GM23248 (cell line): ENCODE measurements around the gene SLC25A45. TPM values are rescaled to one million over a fixed set of nuclear protein-coding genes. Genes with fewer than 3 reads are reported as not detected.

Experiments
- DNase-seq: peaks from one replicate; pipeline ENCODE4 v3.0.0-alpha.2; 2015
- H2AFZ ChIP-seq: fragments of 200-600 bp; sonication (generic); 2 replicates; pipeline ENCODE4 v1.6.1; 2016; ENCODE audit warnings: antibody characterized with exemption
- H3F3A ChIP-seq: fragments of 200-600 bp; sonication (generic); 2 replicates; pipeline ENCODE4 v1.6.1; 2016; ENCODE audit warnings: mild to moderate bottlenecking, antibody characterized with exemption, mixed run types; ENCODE audit not compliant: insufficient read depth
- H3K27ac ChIP-seq: fragments of 200-600 bp; sonication (generic); 2 replicates; pipeline ENCODE4 v1.5.1; 2016; ENCODE audit warnings: mild to moderate bottlenecking
- H3K27me3 ChIP-seq: fragments of 200-600 bp; sonication (generic); replicated peaks from 2 replicates; pipeline ENCODE4 v1.6.1; 2016; ENCODE audit warnings: mild to moderate bottlenecking; ENCODE audit not compliant: insufficient read depth
- H3K36me3 ChIP-seq: fragments of 200-600 bp; sonication (generic); 2 replicates; pipeline ENCODE4 v1.6.1; 2016; ENCODE audit warnings: low read depth, mild to moderate bottlenecking
- H3K4me1 ChIP-seq: fragments of 200-600 bp; sonication (generic); 2 replicates; pipeline ENCODE4 v1.6.1; 2016; ENCODE audit warnings: mild to moderate bottlenecking; ENCODE audit not compliant: insufficient read depth
- H3K4me2 ChIP-seq: fragments of 200-600 bp; sonication (generic); one replicate; pipeline ENCODE4 v1.6.1; 2016; ENCODE audit warnings: mild to moderate bottlenecking; ENCODE audit not compliant: unreplicated experiment
- H3K4me3 ChIP-seq: fragments of 200-600 bp; sonication (generic); 2 replicates; pipeline ENCODE4 v1.5.1; 2016; ENCODE audit warnings: mild to moderate bottlenecking
- H3K79me2 ChIP-seq: fragments of 200-600 bp; sonication (generic); 2 replicates; pipeline ENCODE4 v1.6.1; 2016; ENCODE audit warnings: mild to moderate bottlenecking; ENCODE audit not compliant: insufficient read depth
- H3K9ac ChIP-seq: fragments of 200-600 bp; sonication (generic); 2 replicates; pipeline ENCODE4 v1.6.1; 2016; ENCODE audit warnings: mild to moderate bottlenecking
- H3K9me2 ChIP-seq: fragments of 200-600 bp; sonication (generic); 2 replicates; pipeline ENCODE4 v1.6.1; 2016; ENCODE audit warnings: mixed run types, mild to moderate bottlenecking, moderate library complexity; ENCODE audit not compliant: insufficient read depth
- H3K9me3 ChIP-seq: fragments of 200-600 bp; sonication (generic); one replicate; pipeline ENCODE4 v1.6.1; 2017; ENCODE audit warnings: low read depth
- H4K20me1 ChIP-seq: fragments of 200-600 bp; sonication (generic); 2 replicates; pipeline ENCODE4 v1.6.0; 2016; ENCODE audit not compliant: insufficient read depth
- EZH2 ChIP-seq: fragments of 200-600 bp; sonication (generic); IDR thresholded peaks from 2 replicates; pipeline ENCODE4 v1.6.1; 2018; ENCODE audit warnings: antibody characterized with exemption, mild to moderate bottlenecking; ENCODE audit not compliant: insufficient read depth, poor library complexity, severe bottlenecking
- EZH2phosphoT487 ChIP-seq: fragments of 200-600 bp; sonication (generic); IDR thresholded peaks from 2 replicates; pipeline ENCODE4 v1.6.1; 2018; ENCODE audit warnings: antibody characterized with exemption, moderate library complexity, mild to moderate bottlenecking, low read depth; ENCODE audit not compliant: insufficient read depth
- WGBS, 2 experiments: methylation state at CpG; one replicate each; pipeline ENCODE4 v1.1.6; 2015 to 2017; ENCODE audit warnings: low lambda C conversion rate in 2 of 2, low coverage in 1 of 2; ENCODE audit errors: missing lambda C conversion rate in 2 of 2; 5-methylcytosine and 5-hydroxymethylcytosine counted together
- in situ Hi-C: fragments of 300-500 bp; cut with MboI; formaldehyde crosslinking; loops from 2 replicates; pipeline ENCODE4 v1.15.0; 2020
- polyA plus RNA-seq: library from polyadenylated mRNA; unstranded; fragments of >200 nt; fragmentation: Nextera tagmentation; extraction: Ambion mirVana; gene quantifications from 2 replicates; pipeline ENCODE4 v1.2.1, GENCODE V29; 2016
- total RNA-seq: library from RNA; depleted of rRNA; stranded (reverse); fragments of >200 nt; shearing (Covaris generic); gene quantifications from 2 replicates; pipeline ENCODE4 v1.2.3, GENCODE V29; 2014

Gene SLC25A45
- total and polyA plus RNA-seq, 2 experiments from 2014 or later: 3.6 to 3.9 TPM

- Histone ChIP-seq H3K27ac (no peak overlapping the region), H3K36me3 (peaks cover 24% of the 10 kb centered on the region; the same call in 1 of the 2 replicates), H3K9me2 (no peaks in the 10 kb centered on the region), H3K4me3 (no peak overlapping the region), H3K79me2 (peaks cover 49% of the 10 kb centered on the region), H3K27me3 (no peaks in the 10 kb centered on the region), H4K20me1 (no peaks in the 10 kb centered on the region), H2AFZ (no peak overlapping the region), H3K4me1 (no peaks in the 10 kb centered on the region), H3K4me2 (no peak overlapping the region), H3F3A (peaks cover 9% of the 10 kb centered on the region; the same call in 1 of the 2 replicates), H3K9me3 (no peaks in the 10 kb centered on the region), H3K9ac (no peak overlapping the region)
- WGBS, 2 experiments: 85 to 87% methylated on average over 7 to 16 of the region's 16 CpGs
- in situ Hi-C loops: no loop called here
- no peak for DNase-seq
- TF ChIP-seq EZH2 (no peak), EZH2phosphoT487 (no peak)
Observed at GRCh38 chr11:65401073-65401802, 18.8 kb upstream of the SLC25A45 start.

GRCh38 chr11:65400307-65401072 lies 18.0 kb upstream of the SLC25A45 start:
- peaks cover 24% of the 10 kb centered on the region; the same call in 1 of the 2 replicates for H3K36me3 ChIP-seq
- H2AFZ ChIP-seq: no peak overlapping the region
- H3K4me3 ChIP-seq: no peak overlapping the region
- no peak overlapping the region for H3K9ac ChIP-seq
- H3K9me3 ChIP-seq: no peaks in the 10 kb centered on the region
- H3K79me2 ChIP-seq: peaks cover 53% of the 10 kb centered on the region
- no peaks in the 10 kb centered on the region for H4K20me1 ChIP-seq
- no peaks in the 10 kb centered on the region for H3K27me3 ChIP-seq
- peaks cover 9% of the 10 kb centered on the region; the same call in 1 of the 2 replicates for H3F3A ChIP-seq
- TF ChIP-seq EZH2: no peak
- no peak for TF ChIP-seq EZH2phosphoT487
- in situ Hi-C loops: no loop called here
- no peak for DNase-seq
- no peaks in the 10 kb centered on the region for H3K9me2 ChIP-seq
- H3K27ac ChIP-seq: no peak overlapping the region
- 79 to 83% methylated on average over 17 of the region's 17 CpGs for whole genome bisulfite sequencing, 2 experiments
- H3K4me1 ChIP-seq: no peaks in the 10 kb centered on the region
- no peak overlapping the region for H3K4me2 ChIP-seq

- Histone ChIP-seq H3K27me3 (no peaks in the 10 kb centered on the region), H3K4me1 (no peaks in the 10 kb centered on the region), H3K36me3 (peaks cover 19% of the 10 kb centered on the region; the same call in 1 of the 2 replicates), H3K9me2 (no peaks in the 10 kb centered on the region), H3K79me2 (peaks cover 53% of the 10 kb centered on the region), H4K20me1 (no peaks in the 10 kb centered on the region), H3K9ac (no peak overlapping the region), H3K27ac (no peak overlapping the region), H2AFZ (no peak overlapping the region), H3K9me3 (no peaks in the 10 kb centered on the region), H3K4me3 (no peak overlapping the region), H3K4me2 (no peak overlapping the region), H3F3A (peaks cover 9% of the 10 kb centered on the region; the same call in 1 of the 2 replicates)
- no peak for DNase-seq
- TF ChIP-seq EZH2 (no peak), EZH2phosphoT487 (no peak)
- in situ Hi-C loops: no loop called here
- whole genome bisulfite sequencing, 2 experiments: 93 to 95% methylated on average over 10 of the region's 10 CpGs
Observed at GRCh38 chr11:65399845-65400244, 17.4 kb upstream of the SLC25A45 start.

GRCh38 chr11:65399249-65399648 lies 16.8 kb upstream of the SLC25A45 start:
- Histone ChIP-seq H2AFZ (no peak overlapping the region), H3K9me3 (no peaks in the 10 kb centered on the region), H3K4me2 (no peak overlapping the region), H3K36me3 (peaks cover 15% of the 10 kb centered on the region; the same call in 1 of the 2 replicates), H3K9ac (no peak overlapping the region), H3K79me2 (peaks cover 59% of the 10 kb centered on the region), H4K20me1 (no peaks in the 10 kb centered on the region), H3K4me3 (no peak overlapping the region), H3K27me3 (no peaks in the 10 kb centered on the region), H3K9me2 (no peaks in the 10 kb centered on the region), H3F3A (peaks cover 9% of the 10 kb centered on the region; the same call in 1 of the 2 replicates), H3K4me1 (no peaks in the 10 kb centered on the region), H3K27ac (no peak overlapping the region)
- no peak for DNase-seq
- in situ Hi-C loops: no loop called here
- TF ChIP-seq EZH2: no peak
- TF ChIP-seq EZH2phosphoT487: no peak
- 93% methylated on average over 12 to 13 of the region's 13 CpGs for WGBS, 2 experiments
